Stomach (tissue), 4 donors: Measurements from ENCODE around the gene TMEM72.

Experiments
- CTCF ChIP-seq, 7 experiments: fragments of 450-650 bp in 4 of 7; fragments of 200-600 bp in 3 of 7; sonication (generic) in 3 of 7; IDR thresholded peaks; one replicate each; pipeline ENCODE4 v1.5.1; 2016 to 2019; ENCODE audit warnings: antibody characterized with exemption in 7 of 7, control low read depth in 2 of 7, mild to moderate bottlenecking in 1 of 7
- EP300 ChIP-seq: sonication (generic); formaldehyde crosslinking; IDR thresholded peaks from one replicate; pipeline ENCODE4 v1.6.1; 2017; ENCODE audit warnings: antibody characterized with exemption
- POLR2A ChIP-seq, 4 donors: fragments of 450-650 bp; IDR thresholded peaks; one replicate each; pipeline ENCODE4 v1.6.1; 2016; ENCODE audit warnings: antibody characterized with exemption in 4 of 4, control low read depth in 2 of 4, mild to moderate bottlenecking in 1 of 4, moderate library complexity in 1 of 4
- POLR2AphosphoS5 ChIP-seq, 3 donors: sonication (generic); formaldehyde crosslinking; IDR thresholded peaks; one replicate each; pipeline ENCODE4 v1.6.1; 2016; ENCODE audit warnings: antibody characterized with exemption in 3 of 3

GRCh38 chr10:44966816-44967509 lies 55.8 kb downstream of the TMEM72 start:
- TF ChIP-seq CTCF (IDR thresholded peaks at IDR 0.05): peak in 1 of 7 experiments; percentile 21
- no peak for TF ChIP-seq POLR2A (IDR thresholded peaks at IDR 0.05)
- no peak for TF ChIP-seq POLR2AphosphoS5 (IDR thresholded peaks at IDR 0.05)
- no peak for TF ChIP-seq EP300
